Trophoblast cell (in vitro differentiated cells and primary cell): ENCODE results near the gene TP53I3.
"Not testable (repeated sequence)": the region's sequence is repeated elsewhere in the genome, so short reads cannot be mapped to it uniquely, and the experiment has no call there.

Source experiments
- DNase-seq, 2 donors: peaks; one replicate each; pipeline ENCODE4 v3.0.0-alpha.2; 2016
- H2AFZ ChIP-seq: 2 replicates; pipeline ENCODE4 v1.6.1; 2013; ENCODE audit warnings: low read length, moderate library complexity, mild to moderate bottlenecking; ENCODE audit not compliant: insufficient read depth, poor library complexity
- H2AK5ac ChIP-seq: 2 replicates; pipeline ENCODE4 v1.6.1; 2013; ENCODE audit warnings: mild to moderate bottlenecking, low read length
- H2BK120ac ChIP-seq: 2 replicates; pipeline ENCODE4 v1.6.1; 2013; ENCODE audit warnings: low read length, mild to moderate bottlenecking, moderate library complexity; ENCODE audit not compliant: insufficient read depth, poor library complexity
- H2BK12ac ChIP-seq: 2 replicates; pipeline ENCODE4 v1.6.1; 2013; ENCODE audit warnings: mild to moderate bottlenecking, low read length, moderate library complexity
- H2BK5ac ChIP-seq: 2 replicates; pipeline ENCODE4 v1.6.1; 2013; ENCODE audit warnings: low read length, low read depth, moderate library complexity, mild to moderate bottlenecking; ENCODE audit not compliant: poor library complexity
- H3K14ac ChIP-seq: 2 replicates; pipeline ENCODE4 v1.6.1; 2013; ENCODE audit warnings: mild to moderate bottlenecking, low read length
- H3K18ac ChIP-seq: 2 replicates; pipeline ENCODE4 v1.6.1; 2013; ENCODE audit warnings: mild to moderate bottlenecking, low read length
- H3K23ac ChIP-seq: 2 replicates; pipeline ENCODE4 v1.6.1; 2013; ENCODE audit warnings: low read length
- H3K27ac ChIP-seq: 2 replicates; pipeline ENCODE4 v1.5.1; 2013; ENCODE audit warnings: low read depth, mild to moderate bottlenecking, inconsistent platforms, low read length, moderate library complexity
- H3K27me3 ChIP-seq: 2 replicates; pipeline ENCODE4 v1.6.1; 2013; ENCODE audit warnings: inconsistent platforms, mild to moderate bottlenecking, low read length, moderate library complexity; ENCODE audit not compliant: insufficient read depth
- H3K36me3 ChIP-seq, 2 experiments: 1 replicate in 1 of 2; 2 replicates in 1 of 2; pipeline ENCODE4 v1.6.1; 2013; ENCODE audit warnings: low read length in 2 of 2, mild to moderate bottlenecking in 2 of 2, moderate library complexity in 1 of 2; ENCODE audit not compliant: insufficient read depth in 2 of 2, control insufficient read depth in 1 of 2
- H3K4ac ChIP-seq: 2 replicates; pipeline ENCODE4 v1.6.1; 2013; ENCODE audit warnings: low read depth, mild to moderate bottlenecking, low read length, moderate library complexity
- H3K4me1 ChIP-seq, 2 experiments: 1 replicate in 1 of 2; 2 replicates in 1 of 2; pipeline ENCODE4 v1.6.1; 2013; ENCODE audit warnings: low read length in 2 of 2, mild to moderate bottlenecking in 2 of 2, moderate library complexity in 1 of 2; ENCODE audit not compliant: insufficient read depth in 2 of 2, control insufficient read depth in 1 of 2
- H3K4me2 ChIP-seq: 2 replicates; pipeline ENCODE4 v1.6.1; 2013; ENCODE audit warnings: inconsistent platforms, mild to moderate bottlenecking, low read length, moderate library complexity
- H3K4me3 ChIP-seq: 2 replicates; pipeline ENCODE4 v1.5.1; 2013; ENCODE audit warnings: mild to moderate bottlenecking, low read depth, low read length, inconsistent platforms
- H3K79me1 ChIP-seq: one replicate; pipeline ENCODE4 v1.6.1; 2013; ENCODE audit warnings: low read length
- H3K79me2 ChIP-seq: 2 replicates; pipeline ENCODE4 v1.6.1; 2013; ENCODE audit warnings: low read length, mild to moderate bottlenecking; ENCODE audit not compliant: control insufficient read depth, insufficient read depth, poor library complexity
- H3K9ac ChIP-seq: 2 replicates; pipeline ENCODE4 v1.6.1; 2013; ENCODE audit warnings: mild to moderate bottlenecking, low read length
- H3K9me3 ChIP-seq: 2 replicates; pipeline ENCODE4 v1.6.1; 2013; ENCODE audit warnings: low read depth, mild to moderate bottlenecking, control low read depth, inconsistent platforms, low read length; ENCODE audit not compliant: insufficient read depth
- H4K12ac ChIP-seq: 2 replicates; pipeline ENCODE4 v1.6.1; 2013; ENCODE audit warnings: low read depth, mild to moderate bottlenecking, low read length, moderate library complexity
- H4K8ac ChIP-seq: 2 replicates; pipeline ENCODE4 v1.6.1; 2013; ENCODE audit warnings: low read depth, mild to moderate bottlenecking, low read length, moderate library complexity
- H4K91ac ChIP-seq: one replicate; pipeline ENCODE4 v1.6.1; 2013; ENCODE audit warnings: low read depth, mild to moderate bottlenecking, low read length, moderate library complexity
- WGBS: extraction: QIAGEN DNeasy Blood & Tissue Kit; methylation state at CpG from one replicate; pipeline ENCODE4 v1.1.7; 2013; ENCODE audit warnings: missing lambda C conversion rate; ENCODE audit not compliant: insufficient read length, insufficient coverage; ENCODE audit errors: extremely low coverage; 5-methylcytosine and 5-hydroxymethylcytosine counted together

TP53I3 gene

DNA sequence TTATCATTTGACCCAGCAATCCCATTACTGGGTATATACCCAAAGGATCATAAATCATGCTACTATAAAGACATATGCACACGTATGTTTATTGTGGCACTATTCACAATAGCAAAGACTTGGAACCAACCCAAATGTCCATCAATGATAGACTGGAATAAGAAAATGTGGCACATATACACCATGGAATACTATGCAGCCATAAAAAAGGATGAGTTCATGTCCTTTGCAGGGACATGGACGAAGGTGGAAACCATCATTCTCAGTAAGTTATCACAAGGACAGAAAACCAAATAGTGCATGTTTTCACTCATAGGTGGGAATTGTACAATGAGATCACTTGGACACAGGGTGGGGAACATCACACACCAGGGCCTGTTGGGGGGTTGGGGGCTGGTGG is 16.1 kb upstream of the TP53I3 start:
- H3K4me3 ChIP-seq, H3K23ac ChIP-seq, H3K4me2 ChIP-seq, H2AFZ ChIP-seq, H3K14ac ChIP-seq, H3K79me1 ChIP-seq, H3K9ac ChIP-seq, DNase-seq, H2BK5ac ChIP-seq, H3K4me1 ChIP-seq, H3K27ac ChIP-seq, H3K4ac ChIP-seq, H2BK12ac ChIP-seq, H3K27me3 ChIP-seq, H4K91ac ChIP-seq, H3K9me3 ChIP-seq, H4K8ac ChIP-seq, H3K18ac ChIP-seq, H4K12ac ChIP-seq, H3K36me3 ChIP-seq, H3K79me2 ChIP-seq, H2BK120ac ChIP-seq, H2AK5ac ChIP-seq: not testable (repeated sequence)
- no CpG with 5 or more reads among the region's 2 CpGs for WGBS

DNA sequence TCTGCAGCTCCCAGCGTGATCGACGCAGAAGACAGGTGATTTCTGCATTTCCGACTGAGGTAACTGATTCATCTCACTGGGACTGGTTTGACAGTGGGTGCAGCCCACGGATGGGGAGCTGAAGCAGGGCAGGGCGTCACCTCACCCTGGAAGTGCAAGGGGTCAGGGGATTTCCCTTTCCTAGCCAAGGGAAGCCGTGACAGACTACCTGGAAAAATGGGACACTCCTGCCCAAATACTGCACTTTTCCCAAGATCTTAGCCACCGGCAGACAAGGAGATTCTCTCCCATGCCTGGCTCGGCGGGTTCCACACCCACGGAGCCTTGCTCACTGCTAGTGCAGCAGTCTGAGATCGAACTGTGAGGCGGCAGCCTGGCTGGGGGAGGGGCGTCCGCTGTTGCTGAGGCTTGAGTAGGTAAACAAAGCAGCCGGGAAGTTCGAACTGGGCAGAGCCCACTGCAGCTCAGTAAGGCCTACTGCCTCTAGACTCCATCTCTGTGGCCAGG is 10.6 kb upstream of the TP53I3 start:
- not testable (repeated sequence) for H3K79me2 ChIP-seq, H3K4ac ChIP-seq, H3K4me3 ChIP-seq, H3K23ac ChIP-seq, H4K12ac ChIP-seq, H3K4me2 ChIP-seq, H3K36me3 ChIP-seq, H3K14ac ChIP-seq, H3K27ac ChIP-seq, H4K91ac ChIP-seq, H3K18ac ChIP-seq, H3K9ac ChIP-seq, H3K9me3 ChIP-seq, H2AK5ac ChIP-seq, H4K8ac ChIP-seq, H2BK5ac ChIP-seq, H2BK12ac ChIP-seq, H3K79me1 ChIP-seq, H3K27me3 ChIP-seq, H2AFZ ChIP-seq, H2BK120ac ChIP-seq, DNase-seq, H3K4me1 ChIP-seq
- WGBS: no CpG with 5 or more reads among the region's 17 CpGs

DNA sequence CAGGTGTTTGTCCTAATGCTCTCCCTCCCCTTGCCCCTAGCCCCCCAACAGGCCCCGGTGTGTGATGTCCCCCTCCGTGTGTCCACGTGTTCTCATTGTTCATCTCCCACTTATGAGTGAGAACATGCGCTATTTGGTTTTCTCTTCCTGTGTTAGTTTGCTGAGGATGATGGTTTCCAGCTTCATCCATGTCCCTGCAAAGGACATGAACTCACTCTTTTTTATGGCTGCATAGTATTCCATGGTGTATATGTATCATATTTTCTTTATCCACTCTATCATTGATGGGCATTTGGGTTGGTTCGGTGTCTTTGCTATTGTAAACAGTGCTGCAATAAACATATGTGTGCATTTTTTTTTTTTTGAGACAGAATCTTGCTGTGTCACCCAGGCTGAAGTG is 8.6 kb upstream of the TP53I3 start:
- not testable (repeated sequence) for H3K36me3 ChIP-seq, H3K9me3 ChIP-seq, H3K4ac ChIP-seq, H3K4me3 ChIP-seq, H3K18ac ChIP-seq, H2BK120ac ChIP-seq, H2AFZ ChIP-seq, H3K14ac ChIP-seq, H3K27me3 ChIP-seq, DNase-seq, H3K79me1 ChIP-seq, H2AK5ac ChIP-seq, H4K91ac ChIP-seq, H3K4me2 ChIP-seq, H3K4me1 ChIP-seq, H3K79me2 ChIP-seq, H2BK12ac ChIP-seq, H4K8ac ChIP-seq, H4K12ac ChIP-seq, H3K9ac ChIP-seq, H3K27ac ChIP-seq, H2BK5ac ChIP-seq, H3K23ac ChIP-seq
- no CpG with 5 or more reads among the region's 5 CpGs for WGBS

DNA sequence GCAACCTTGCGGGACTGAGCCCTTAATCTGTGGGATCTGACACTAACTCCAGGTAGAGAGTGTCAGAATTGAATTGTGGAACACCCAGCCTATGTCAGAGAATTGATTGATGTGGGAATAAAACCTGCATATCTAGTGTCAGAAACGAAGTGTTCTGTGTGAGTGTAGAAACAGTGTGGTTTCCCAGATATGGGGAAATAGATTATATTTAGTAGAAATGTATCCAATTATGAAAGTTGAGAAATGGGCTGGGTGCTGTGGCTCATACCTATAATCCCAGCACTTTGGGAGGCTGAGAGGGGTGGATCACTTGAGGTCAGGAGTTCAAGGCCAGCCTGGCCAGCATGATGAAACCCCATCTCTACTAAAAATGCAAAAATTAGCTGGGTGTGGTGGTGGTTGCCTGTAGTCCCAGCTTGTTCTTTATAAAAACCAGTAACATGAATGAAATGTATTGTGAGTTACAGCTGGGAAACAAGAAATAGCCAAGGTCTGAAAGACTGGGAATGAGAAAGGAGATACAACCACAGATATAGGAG is 4.3 kb upstream of the TP53I3 start:
- WGBS: no CpG with 5 or more reads among the region's 2 CpGs

More for the DNA sequence above, 4.3 kb upstream of the TP53I3 start:
- Histone ChIP-seq H3K4me1 (peaks cover 4 to 5% of the 10 kb centered on the region in 2 experiments), H3K9me3 (no peaks in the 10 kb centered on the region), H3K36me3 (no peaks in the 10 kb centered on the region), H3K4ac (no peak overlapping the region), H3K14ac (no peak overlapping the region), H3K27me3 (no peaks in the 10 kb centered on the region), H2BK120ac (no peak overlapping the region), H4K8ac (no peak overlapping the region), H2AK5ac (no peak overlapping the region), H3K4me2 (no peak overlapping the region), H3K79me1 (peaks cover 10% of the 10 kb centered on the region), H3K27ac (no peak overlapping the region), H2BK12ac (no peak overlapping the region), H3K9ac (no peak overlapping the region), H3K79me2 (peaks cover 4% of the 10 kb centered on the region), H4K12ac (no peak overlapping the region), H3K23ac (no peak overlapping the region), H2AFZ (no peak overlapping the region), H2BK5ac (no peak overlapping the region), H4K91ac (no peak overlapping the region), H3K18ac (no peak overlapping the region), H3K4me3 (no peak overlapping the region)
- no peak for DNase-seq
